HUES64 (cell line): ENCODE measurements around the gene LRRC53.

ENCODE experiments used
- H3K27ac ChIP-seq: 2 replicates; pipeline ENCODE4 v1.7.0; 2013; ENCODE audit warnings: low read depth, low read length, inconsistent platforms
- H3K27me3 ChIP-seq: 2 replicates; pipeline ENCODE4 v1.6.1; 2013; ENCODE audit warnings: mild to moderate bottlenecking, low read length; ENCODE audit not compliant: insufficient read depth
- H3K36me3 ChIP-seq: 2 replicates; pipeline ENCODE4 v1.6.1; 2013; ENCODE audit warnings: mild to moderate bottlenecking, low read length; ENCODE audit not compliant: insufficient read depth
- H3K4me1 ChIP-seq: 2 replicates; pipeline ENCODE4 v1.6.1; 2013; ENCODE audit warnings: mild to moderate bottlenecking, low read length, moderate library complexity; ENCODE audit not compliant: insufficient read depth
- H3K4me3 ChIP-seq: 2 replicates; pipeline ENCODE4 v1.5.1; 2013; ENCODE audit warnings: mild to moderate bottlenecking, low read length, moderate library complexity
- H3K9ac ChIP-seq: 2 replicates; pipeline ENCODE4 v1.6.1; 2013; ENCODE audit warnings: mild to moderate bottlenecking, low read depth, low read length
- H3K9me3 ChIP-seq: 2 replicates; pipeline ENCODE4 v1.6.1; 2013; ENCODE audit warnings: low read depth, low read length; ENCODE audit not compliant: insufficient read depth
- WGBS: fragments of 150-250, 120-280 bp; methylation state at CpG from one replicate; pipeline ENCODE4 v1.1.7; 2013; ENCODE audit warnings: missing lambda C conversion rate; 5-methylcytosine and 5-hydroxymethylcytosine counted together

The LRRC53 gene

GRCh38 chr1:74517599-74518051 lies 5.2 kb upstream of the LRRC53 start:
- WGBS = 95% methylated on average over 6 of the region's 6 CpGs
- Histone ChIP-seq H3K4me1 (peaks cover 15% of the 10 kb centered on the region), H3K9me3 (no peaks in the 10 kb centered on the region), H3K36me3 (no peaks in the 10 kb centered on the region), H3K27me3 (no peaks in the 10 kb centered on the region), H3K9ac (no peak overlapping the region), H3K4me3 (no peak overlapping the region), H3K27ac (no peak overlapping the region)

- Histone ChIP-seq H3K9ac (no peak overlapping the region), H3K4me1 (no peaks in the 10 kb centered on the region), H3K4me3 (no peak overlapping the region), H3K27ac (no peak overlapping the region), H3K9me3 (no peaks in the 10 kb centered on the region), H3K36me3 (no peaks in the 10 kb centered on the region), H3K27me3 (no peaks in the 10 kb centered on the region)
- WGBS = 97% methylated on average over 7 of the region's 8 CpGs
Measured at GRCh38 chr1:74513411-74514300, 1.2 kb upstream of the LRRC53 start.

- no peaks in the 10 kb centered on the region for H3K9me3 ChIP-seq
- 26% methylated on average over 3 of the region's 3 CpGs for WGBS
Measured at GRCh38 chr1:74508449-74508848, 4.0 kb downstream of the LRRC53 start.

GRCh38 chr1:74505928-74506710 lies 6.3 kb downstream of the LRRC53 start:
- H3K27ac ChIP-seq = no peak overlapping the region

More at GRCh38 chr1:74508449-74508848, 4.0 kb downstream of the LRRC53 start:
- Histone ChIP-seq H3K27ac (no peak overlapping the region), H3K36me3 (no peaks in the 10 kb centered on the region), H3K4me3 (no peak overlapping the region), H3K4me1 (peaks cover 27% of the 10 kb centered on the region), H3K27me3 (no peaks in the 10 kb centered on the region), H3K9ac (no peak overlapping the region)

GRCh38 chr1:74504933-74505512 lies 7.4 kb downstream of the LRRC53 start:
- no peak overlapping the region for H3K4me3 ChIP-seq
- H3K9ac ChIP-seq = no peak overlapping the region
- WGBS = 57% methylated on average over 10 of the region's 11 CpGs
- no peak overlapping the region for H3K27ac ChIP-seq
- peaks cover 27% of the 10 kb centered on the region for H3K4me1 ChIP-seq
- H3K27me3 ChIP-seq = no peaks in the 10 kb centered on the region
- no peaks in the 10 kb centered on the region for H3K36me3 ChIP-seq
- H3K9me3 ChIP-seq = no peaks in the 10 kb centered on the region

More at GRCh38 chr1:74505928-74506710, 6.3 kb downstream of the LRRC53 start:
- Histone ChIP-seq H3K4me3 (no peak overlapping the region), H3K27me3 (no peaks in the 10 kb centered on the region), H3K9me3 (no peaks in the 10 kb centered on the region), H3K4me1 (peaks cover 27% of the 10 kb centered on the region), H3K9ac (no peak overlapping the region), H3K36me3 (no peaks in the 10 kb centered on the region)
- 76% methylated on average over 8 of the region's 8 CpGs for WGBS

- no peak overlapping the region for H3K4me3 ChIP-seq
- no peaks in the 10 kb centered on the region for H3K27me3 ChIP-seq
- no peaks in the 10 kb centered on the region for H3K9me3 ChIP-seq
- H3K27ac ChIP-seq = no peak overlapping the region
- H3K36me3 ChIP-seq = no peaks in the 10 kb centered on the region
- H3K9ac ChIP-seq = no peak overlapping the region
- WGBS = 41% methylated on average over 14 of the region's 15 CpGs
- peaks cover 27% of the 10 kb centered on the region for H3K4me1 ChIP-seq
Measured at GRCh38 chr1:74504125-74504932, 8.1 kb downstream of the LRRC53 start.

- Histone ChIP-seq H3K9ac (no peak overlapping the region), H3K4me3 (no peak overlapping the region), H3K4me1 (peaks cover 33% of the 10 kb centered on the region), H3K27me3 (no peaks in the 10 kb centered on the region), H3K36me3 (no peaks in the 10 kb centered on the region), H3K27ac (no peak overlapping the region), H3K9me3 (no peaks in the 10 kb centered on the region)
- whole genome bisulfite sequencing = 97% methylated on average over 2 of the region's 2 CpGs
Measured at GRCh38 chr1:74502858-74503257, 9.6 kb downstream of the LRRC53 start.

GRCh38 chr1:74502432-74502831 lies 10.0 kb downstream of the LRRC53 start:
- H3K9ac ChIP-seq = no peak overlapping the region
- peaks cover 33% of the 10 kb centered on the region for H3K4me1 ChIP-seq
- 57% methylated on average over 4 of the region's 4 CpGs for WGBS
- no peak overlapping the region for H3K27ac ChIP-seq
- H3K9me3 ChIP-seq = no peaks in the 10 kb centered on the region
- H3K4me3 ChIP-seq = no peak overlapping the region
- H3K36me3 ChIP-seq = no peaks in the 10 kb centered on the region
- H3K27me3 ChIP-seq = no peaks in the 10 kb centered on the region

GRCh38 chr1:74498901-74499300 lies 13.5 kb downstream of the LRRC53 start:
- Histone ChIP-seq H3K9ac (no peak overlapping the region), H3K27me3 (no peaks in the 10 kb centered on the region), H3K9me3 (no peaks in the 10 kb centered on the region), H3K4me3 (no peak overlapping the region), H3K27ac (no peak overlapping the region), H3K4me1 (peaks cover 7% of the 10 kb centered on the region; the same call in 1 of the 2 replicates), H3K36me3 (no peaks in the 10 kb centered on the region)
- 97% methylated on average over 2 of the region's 3 CpGs for WGBS

GRCh38 chr1:74496669-74497068 lies 15.7 kb downstream of the LRRC53 start:
- Histone ChIP-seq H3K9me3 (no peaks in the 10 kb centered on the region), H3K27me3 (no peaks in the 10 kb centered on the region), H3K9ac (no peak overlapping the region), H3K36me3 (no peaks in the 10 kb centered on the region), H3K27ac (no peak overlapping the region), H3K4me3 (no peak overlapping the region), H3K4me1 (peaks cover 11% of the 10 kb centered on the region; the same call in 1 of the 2 replicates)
